Measurements from ENCODE around the gene RBL1.
A peak's percentile ranks its signal among the peaks of the same experiment; 100 is the strongest.

RBL1 gene

DNA sequence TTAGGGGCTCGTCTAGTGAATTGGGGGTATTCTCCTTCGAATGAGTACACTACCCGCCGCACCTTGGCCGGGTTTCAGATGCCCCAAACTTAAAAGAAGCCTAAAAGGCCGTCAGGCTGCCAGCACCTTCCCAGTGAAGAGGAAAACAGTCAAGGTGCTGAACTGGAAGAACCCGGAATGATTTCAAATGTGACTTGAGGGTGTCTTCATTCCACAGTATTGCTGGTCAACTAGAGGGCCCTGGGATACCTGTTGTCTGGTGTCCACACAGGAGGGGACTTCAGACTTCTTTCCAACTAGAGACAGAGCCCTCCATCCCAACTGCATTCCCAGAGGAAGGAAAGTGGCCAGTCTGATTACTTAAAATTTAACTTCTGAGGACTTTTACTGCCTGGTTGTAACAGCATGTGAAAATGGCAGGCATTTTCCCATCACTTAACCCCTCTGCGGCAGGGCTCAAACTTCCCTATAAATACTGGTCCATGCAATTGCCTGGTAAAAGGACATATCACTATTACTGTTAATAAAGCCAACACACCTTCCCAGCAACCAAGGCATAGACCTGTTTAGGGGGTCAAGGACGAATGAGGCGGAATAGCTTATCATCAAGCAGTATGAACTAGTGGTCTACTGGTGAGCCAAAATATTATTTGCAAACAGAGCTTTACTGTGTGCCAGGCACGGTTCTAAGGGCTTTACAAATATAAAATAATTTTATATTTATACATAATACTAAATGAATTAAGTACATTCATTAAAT, 143.6 kb downstream of the RBL1 start:
- DNase-seq = no peak

DNA sequence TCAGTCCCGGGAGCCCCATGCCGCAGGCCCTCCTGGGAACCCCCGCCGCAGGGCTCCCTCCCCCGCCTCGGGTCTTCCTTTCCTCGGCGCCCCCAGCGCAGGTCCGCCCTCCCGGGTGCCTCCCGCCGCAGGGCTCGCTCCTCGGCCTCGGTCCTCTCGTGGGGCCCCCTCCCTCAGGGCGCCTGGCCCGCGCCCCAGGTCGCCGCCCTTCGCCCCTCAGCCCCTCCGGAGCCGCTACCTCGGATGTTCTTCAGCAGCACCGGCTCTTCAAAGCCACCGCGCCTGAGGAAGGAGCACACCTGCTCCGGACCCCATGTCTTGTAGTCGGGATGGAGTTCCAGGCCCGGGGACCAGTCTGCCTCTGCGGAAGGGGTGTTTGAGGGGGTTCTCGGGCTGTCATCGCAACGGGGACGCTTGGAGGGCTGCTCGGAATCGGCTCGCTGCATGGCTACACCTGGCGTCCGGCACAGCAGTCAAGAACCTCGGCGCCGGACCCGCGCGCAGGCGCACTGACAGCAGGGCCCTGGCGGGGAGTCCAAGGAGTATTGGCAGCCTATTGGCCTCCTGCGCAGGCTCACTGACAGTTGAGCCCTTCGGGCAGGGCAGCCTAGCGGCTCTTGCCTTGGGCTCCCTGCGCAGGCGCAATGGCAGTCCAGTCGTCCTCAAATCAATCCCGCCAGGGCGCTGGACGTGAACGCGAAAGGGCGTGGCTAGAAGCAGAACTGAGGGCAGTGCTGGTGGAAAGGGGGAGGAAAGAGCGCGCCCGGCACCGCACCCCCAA, 144.4 kb downstream of the RBL1 start, which contains the start of gene SAMHD1:
TSS of gene SAMHD1 (minus strand) at position 511 of the 781 bp plus-strand sequence. CDS start at position 446, 65 bp downstream.
- peak; percentile 65 to 98 (median 94) for DNase-seq

DNA sequence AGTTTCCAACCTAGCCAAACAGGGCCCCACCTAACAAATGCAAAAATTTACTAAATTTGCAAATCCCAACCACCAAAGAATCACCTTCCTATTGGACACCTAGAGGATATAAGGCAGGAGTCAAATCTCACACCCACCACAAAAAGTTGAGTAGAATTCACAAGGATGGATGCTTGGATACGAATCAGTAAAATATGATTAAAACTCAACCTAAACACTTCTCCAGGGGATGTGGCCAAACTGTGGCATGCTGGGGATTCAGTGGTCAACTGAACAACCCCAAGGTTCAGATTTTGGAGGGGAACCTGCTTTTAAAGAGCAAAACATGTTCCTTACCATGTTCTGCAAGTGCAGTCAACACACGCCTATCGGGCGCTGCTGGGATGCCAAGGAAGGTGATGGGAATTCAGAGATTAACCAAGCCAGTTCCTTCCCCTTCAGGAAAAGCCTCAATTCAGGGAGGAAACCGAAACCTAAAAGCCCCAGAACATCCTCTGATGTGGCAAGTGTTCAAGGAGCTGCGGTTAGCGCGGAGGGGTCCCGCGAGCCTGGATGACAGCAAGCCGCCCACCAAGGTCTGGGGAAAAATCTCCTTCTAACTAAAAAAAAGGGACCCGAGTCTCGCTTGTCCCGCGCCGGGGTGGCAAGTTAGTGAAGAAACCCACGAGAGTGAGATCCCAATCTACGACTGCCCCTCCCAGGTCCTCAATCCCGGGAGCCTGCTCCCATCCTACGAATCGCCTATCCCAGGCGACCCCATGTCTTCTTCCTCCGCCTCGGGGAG, 145.2 kb downstream of the RBL1 start:
- peak in 14 of 58 donors; percentile 6 to 52 (median 30) for DNase-seq

Data from anterior cingulate cortex (tissue), 58 donors.